HEK293T (cell line): ENCODE data around the gene PPP2R5A.

ENCODE experiments used
- BHLHE40 ChIP-seq: fragments of 450-650 bp; IDR thresholded peaks from 2 replicates; pipeline ENCODE4 v1.6.1; 2016; ENCODE audit warnings: mild to moderate bottlenecking, moderate library complexity, borderline replicate concordance
- ELF4 ChIP-seq: fragments of 450-650 bp; IDR thresholded peaks from 2 replicates; pipeline ENCODE4 v1.6.1; 2017; ENCODE audit warnings: antibody characterized with exemption
- SP1 ChIP-seq: fragments of 450-650 bp; IDR thresholded peaks from 2 replicates; pipeline ENCODE4 v1.6.1; 2017
- TARDBP ChIP-seq: fragments of 450-650 bp; IDR thresholded peaks from 2 replicates; pipeline ENCODE4 v1.6.1; 2016

DNA sequence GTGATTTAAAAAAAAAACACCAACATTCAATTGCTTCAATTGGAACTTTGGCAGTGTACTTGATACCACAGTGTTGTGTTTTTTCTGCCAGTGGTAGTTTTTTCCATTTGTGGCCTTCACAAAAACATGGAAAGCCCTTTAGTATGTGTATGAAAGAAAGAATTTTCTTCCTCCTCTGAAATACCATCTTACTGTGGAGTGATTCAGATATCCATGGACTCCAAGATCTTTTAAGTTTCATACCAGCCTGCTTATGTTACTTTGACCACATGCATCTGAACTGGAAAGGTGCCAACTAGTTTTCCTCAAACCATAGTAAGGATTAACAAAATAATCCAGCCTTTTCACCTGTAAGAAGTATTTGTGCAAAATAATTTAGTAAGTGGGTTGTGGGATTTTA is 3.4 kb downstream of the PPP2R5A start:
- TF ChIP-seq SP1 = no peak
- no peak for TF ChIP-seq ELF4
- no peak for TF ChIP-seq BHLHE40
- no peak for TF ChIP-seq TARDBP
